GM18511 (cell line): Measurements from ENCODE around the gene RBM4.
A peak's percentile ranks its signal among the peaks of the same experiment; 100 is the strongest.

Experiments used
- ATAC-seq: cut with Tn5 transposase; IDR thresholded peaks from one replicate; pipeline ENCODE4 v1.9.1; 2021; ENCODE audit warnings: mild to moderate bottlenecking, moderate library complexity; ENCODE audit not compliant: unreplicated experiment

The RBM4 gene

DNA sequence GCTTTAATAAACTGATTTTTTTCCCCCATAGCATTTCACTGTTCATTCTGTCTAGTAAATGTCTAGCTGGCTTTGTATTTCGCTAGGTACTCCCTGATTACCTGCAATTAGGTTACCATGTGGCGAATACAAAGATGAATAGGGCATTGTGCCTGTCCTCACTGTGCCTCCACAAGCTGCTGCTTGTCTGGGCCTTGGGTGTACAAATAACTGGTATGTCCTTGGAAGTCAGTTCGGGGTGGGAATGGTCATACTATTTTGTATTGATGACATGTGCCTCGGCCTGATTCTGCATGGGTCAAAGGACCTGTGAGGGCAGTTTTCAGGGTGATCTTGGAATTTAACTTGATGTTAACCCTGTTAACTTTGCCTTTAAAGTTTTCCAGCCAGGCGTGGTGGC lies 11.4 kb downstream of the RBM4 start:
- ATAC-seq, result no peak

GRCh38 chr11:66651016-66651415 lies 12.5 kb downstream of the RBM4 start:
- ATAC-seq, result no peak

- ATAC-seq, result no peak
Observed at GRCh38 chr11:66652651-66653050, 14.1 kb downstream of the RBM4 start.

DNA sequence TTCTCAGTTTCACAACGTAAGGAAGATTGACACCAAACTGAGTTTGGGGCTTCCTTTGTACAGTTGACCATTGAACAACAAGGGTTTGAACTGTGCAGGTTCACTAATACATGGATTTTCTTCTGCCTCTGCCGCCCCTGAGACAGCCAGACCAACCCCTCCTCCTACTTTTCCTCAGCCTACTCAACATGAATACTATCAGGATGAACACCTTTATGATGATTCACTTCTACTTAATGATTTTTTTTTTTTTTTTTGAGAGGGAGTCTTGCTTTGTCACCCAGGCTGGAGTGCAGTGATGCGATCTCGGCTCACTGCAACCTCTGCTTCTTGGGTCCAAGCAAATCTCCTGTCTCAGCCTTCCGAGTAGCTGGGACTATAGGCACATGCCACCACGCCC lies 14.6 kb downstream of the RBM4 start:
- ATAC-seq, result no peak

DNA sequence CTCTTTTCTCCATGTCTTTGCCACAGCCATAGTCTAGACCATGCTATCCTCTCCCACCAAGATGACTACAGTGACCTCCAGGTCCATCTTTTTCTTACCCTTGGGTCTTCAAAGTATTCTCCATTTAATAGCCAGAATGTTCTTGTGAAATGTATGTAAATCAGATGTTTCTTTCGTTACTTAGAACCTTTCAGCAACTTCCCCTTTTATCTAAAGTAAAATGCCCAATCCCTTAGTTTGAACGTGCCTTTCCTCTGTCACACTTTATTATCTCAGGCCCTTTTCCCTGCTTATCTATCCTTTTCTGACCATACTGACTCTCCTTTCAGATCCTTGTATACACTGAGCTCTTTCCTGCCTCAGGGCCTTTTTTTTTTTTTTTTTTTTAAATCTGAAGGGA lies 21.3 kb downstream of the RBM4 start:
- ATAC-seq, result no peak

DNA sequence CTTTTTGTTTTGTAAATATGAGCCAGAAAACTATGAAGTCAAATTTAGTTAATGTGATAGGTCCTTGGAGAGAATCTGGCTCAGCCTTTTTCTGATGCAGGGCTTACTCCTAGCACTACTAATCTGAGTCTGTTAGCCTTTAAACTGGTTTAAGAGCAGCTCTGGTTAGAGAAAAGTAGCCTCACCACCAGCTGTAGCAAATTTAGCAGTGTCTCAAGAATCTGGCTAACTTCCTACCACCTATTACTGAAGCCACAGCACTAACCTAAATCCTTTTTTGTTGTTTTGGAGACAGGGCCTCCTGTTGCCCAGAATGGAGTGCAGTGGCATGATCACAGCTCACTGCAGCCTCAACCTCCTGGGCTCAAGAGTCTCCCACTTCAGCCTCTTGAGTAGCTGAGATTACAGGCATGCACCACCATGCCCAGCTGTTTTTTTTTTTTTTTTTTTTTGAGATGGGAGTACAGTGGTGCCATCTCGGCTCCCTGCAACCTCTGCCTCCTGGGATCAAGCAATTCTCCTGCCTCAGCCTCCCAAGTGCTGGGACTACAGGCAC lies 25.3 kb downstream of the RBM4 start:
- no peak for ATAC-seq

- ATAC-seq, result no peak
Observed at GRCh38 chr11:66665369-66665768, 26.9 kb downstream of the RBM4 start.

DNA sequence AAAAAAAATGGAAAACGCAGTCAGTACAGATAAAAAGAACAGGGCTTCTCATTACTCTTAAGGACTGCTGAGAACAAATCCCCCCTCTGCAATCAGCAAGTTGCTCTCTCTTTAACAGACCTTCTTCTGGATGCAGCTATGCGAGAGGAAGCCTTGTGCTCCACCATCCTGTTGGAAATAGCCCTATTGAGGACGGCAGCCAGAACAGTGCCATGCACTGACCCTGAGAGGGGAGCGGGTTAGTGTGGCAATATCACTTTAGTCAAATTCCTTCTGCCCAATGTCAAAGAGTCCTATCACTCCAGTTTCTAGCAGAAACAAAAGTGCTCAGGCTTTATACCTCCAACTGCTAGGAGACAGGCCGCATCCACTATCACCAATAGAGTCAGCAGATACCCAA lies 32.3 kb downstream of the RBM4 start:
- ATAC-seq, result no peak

DNA sequence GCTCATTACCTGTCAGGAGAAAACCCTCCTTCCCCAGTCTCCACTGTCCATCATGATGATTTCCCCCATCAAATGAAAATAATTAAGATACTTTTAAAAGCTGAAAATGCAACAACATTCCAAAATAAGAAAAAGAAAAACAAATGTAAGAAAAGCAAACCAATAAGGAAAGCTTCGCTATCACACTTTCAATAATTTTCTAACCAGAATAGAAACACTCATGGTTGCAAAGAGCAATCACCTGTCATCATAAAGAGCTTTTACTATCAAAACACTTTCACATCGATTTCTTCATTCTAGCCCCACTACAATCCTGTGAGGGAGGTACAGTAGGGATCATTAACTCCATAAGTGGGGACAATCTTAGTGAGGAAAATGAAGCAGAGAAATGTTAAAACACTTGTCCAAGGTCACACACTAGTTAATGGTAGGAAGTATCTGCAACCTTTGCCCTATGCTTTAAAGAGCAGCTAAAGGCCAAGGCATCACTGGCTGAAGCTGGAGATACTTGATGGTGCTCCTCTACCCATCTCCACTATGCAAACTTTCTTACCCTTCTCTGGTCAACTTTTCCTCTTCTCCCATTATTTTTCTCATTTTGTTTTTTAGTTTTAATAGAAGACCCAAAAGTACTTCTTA lies 36.6 kb downstream of the RBM4 start:
- no peak for ATAC-seq

DNA sequence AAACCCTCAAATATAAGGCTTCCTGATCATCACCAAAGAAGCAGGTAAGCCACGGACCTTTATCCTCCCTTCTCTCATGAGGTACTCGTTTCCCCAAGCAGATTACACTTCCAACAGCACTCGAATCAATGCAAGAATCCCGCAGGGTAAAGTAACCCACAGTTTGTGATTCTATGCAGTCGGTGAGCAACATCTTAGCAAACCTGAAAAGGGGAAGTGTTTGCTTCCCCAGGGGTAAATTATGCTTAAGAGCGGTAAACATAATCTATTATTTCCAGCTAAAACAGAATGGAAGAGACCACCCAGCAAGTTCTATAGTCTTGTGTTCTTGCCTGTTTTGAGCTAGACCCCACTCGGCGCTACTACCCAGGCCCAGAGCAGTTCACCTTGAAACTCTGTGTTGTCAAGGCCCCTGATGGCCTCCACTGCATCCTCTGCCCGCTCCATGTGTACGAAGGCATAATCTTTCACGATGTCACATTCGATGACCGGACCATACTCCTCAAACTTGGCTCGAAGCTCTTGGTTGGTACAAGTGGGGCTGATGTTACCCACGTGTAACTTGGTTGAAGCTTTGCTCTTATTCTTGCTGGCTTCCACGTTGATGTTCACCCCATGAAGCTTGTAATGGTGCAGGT lies 37.9 kb downstream of the RBM4 start:
- no peak for ATAC-seq

DNA sequence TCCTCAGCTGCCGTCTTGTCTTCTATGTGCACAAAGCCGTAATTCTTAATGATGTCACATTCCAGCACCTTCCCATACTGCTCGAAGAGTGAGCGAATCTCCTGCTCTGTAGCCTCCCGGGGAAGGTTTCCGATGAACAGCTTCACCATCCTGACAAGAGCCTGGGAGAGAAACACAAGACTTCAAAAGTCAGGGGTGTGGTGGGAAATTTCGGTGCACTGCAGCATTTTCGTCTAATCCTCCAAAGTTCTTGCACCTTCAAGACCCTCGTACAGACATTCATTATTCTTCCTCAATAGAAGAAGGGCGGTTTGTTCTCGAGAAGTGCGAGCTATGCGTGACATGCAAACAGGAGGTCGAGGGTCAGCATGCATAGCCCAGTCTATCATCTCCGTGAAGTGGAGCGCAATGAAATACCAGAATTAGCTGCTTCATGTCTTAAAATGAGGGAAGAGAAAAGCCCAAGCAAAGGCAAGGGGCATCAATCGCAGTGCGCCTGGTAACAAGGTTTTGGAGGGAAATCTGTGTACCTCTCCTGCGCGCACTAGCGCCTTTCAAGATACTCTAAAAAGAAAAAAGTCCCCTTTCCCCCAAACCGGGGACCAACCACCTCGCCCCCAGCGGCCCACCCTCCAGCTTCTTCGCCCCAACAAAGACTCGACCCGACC lies 38.6 kb downstream of the RBM4 start:
- no peak for ATAC-seq

DNA sequence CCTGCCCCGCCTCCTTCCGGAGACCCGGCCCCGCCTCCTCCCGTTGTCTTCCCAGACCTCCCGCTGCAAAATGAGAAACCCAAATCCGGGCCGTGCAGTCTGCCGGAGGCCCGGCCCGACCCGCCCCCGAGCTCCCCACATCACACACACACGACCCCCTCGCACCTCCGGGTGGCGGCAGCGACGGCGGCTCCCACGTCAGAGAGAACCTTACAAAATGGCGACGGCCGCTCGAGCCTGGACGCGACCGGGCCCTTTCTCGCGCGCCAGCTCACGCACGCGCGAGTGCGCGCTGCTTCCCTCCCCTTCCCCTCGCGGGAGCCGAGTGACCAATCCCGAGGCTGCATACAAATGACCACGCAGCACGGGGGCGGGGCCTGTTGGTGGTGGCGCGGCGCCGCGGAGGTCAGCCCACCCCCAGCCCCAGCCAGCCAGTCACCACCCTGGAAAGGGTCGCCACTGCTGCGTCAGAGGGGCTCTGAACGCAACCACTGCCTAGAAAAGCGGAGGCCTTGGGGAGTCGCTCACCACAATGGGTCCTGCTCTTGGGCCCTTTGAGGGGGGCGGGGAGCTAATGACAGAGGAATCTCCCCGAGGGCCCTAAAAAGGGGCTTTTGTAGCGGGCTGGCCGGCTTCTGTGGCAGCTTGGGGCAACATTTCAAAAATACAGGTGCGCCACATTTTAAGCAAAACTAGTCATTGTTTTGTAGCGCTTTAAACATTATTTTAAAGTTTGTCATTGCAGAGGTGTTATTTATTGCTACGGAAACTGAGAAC lies 39.3 kb downstream of the RBM4 start, which contains the start of gene RBM4B:
RBM4B (minus strand) TSS at position 289 of the 777 bp plus-strand sequence. CDS start 808 bp downstream, outside the sequence.
- peak; percentile 85 for ATAC-seq

- ATAC-seq, result no peak
Observed at GRCh38 chr11:66680966-66681645, 42.6 kb downstream of the RBM4 start.

GRCh38 chr11:66683877-66684276 lies 45.4 kb downstream of the RBM4 start:
- ATAC-seq, result no peak

DNA sequence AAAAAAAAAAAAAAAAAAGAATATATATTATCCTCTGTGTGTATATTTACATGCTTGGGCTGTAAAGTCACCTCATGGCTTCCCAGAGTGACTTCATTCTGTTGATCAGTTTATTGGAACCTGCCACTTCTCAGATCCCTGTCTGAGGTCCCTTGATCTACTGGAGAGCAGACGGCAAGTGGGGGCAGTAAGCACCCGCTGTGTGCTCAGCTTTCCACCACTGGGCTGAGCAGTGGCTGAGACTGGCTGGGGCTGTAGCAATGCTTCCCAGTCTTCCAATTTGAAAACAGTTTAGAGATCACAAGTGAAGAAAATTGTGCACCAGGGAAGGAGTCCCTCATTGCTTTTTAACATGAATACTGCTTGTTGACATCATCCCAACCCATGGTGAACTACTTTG lies 46.1 kb downstream of the RBM4 start:
- no peak for ATAC-seq

- no peak for ATAC-seq
Observed at GRCh38 chr11:66685276-66686099, 47.0 kb downstream of the RBM4 start.

GRCh38 chr11:66686100-66686785 lies 47.7 kb downstream of the RBM4 start:
- no peak for ATAC-seq

- ATAC-seq, result no peak
Observed at GRCh38 chr11:66686801-66687750, 48.6 kb downstream of the RBM4 start.
